GM10266 (cell line): ENCODE data around the gene SLC35G6.

Source experiments
- DNase-seq: peaks from one replicate; pipeline ENCODE4 v3.0.0; 2012; ENCODE audit errors: extremely low spot score
- TF ChIP-seq, protein P1 (sequence below): IDR thresholded peaks from 2 replicates; pipeline ENCODE4 v1.5.1; 2012; ENCODE audit warnings: mild to moderate bottlenecking, low read depth; ENCODE audit not compliant: control insufficient read depth, insufficient read depth; ENCODE audit errors: missing control alignments

The SLC35G6 gene

DNA sequence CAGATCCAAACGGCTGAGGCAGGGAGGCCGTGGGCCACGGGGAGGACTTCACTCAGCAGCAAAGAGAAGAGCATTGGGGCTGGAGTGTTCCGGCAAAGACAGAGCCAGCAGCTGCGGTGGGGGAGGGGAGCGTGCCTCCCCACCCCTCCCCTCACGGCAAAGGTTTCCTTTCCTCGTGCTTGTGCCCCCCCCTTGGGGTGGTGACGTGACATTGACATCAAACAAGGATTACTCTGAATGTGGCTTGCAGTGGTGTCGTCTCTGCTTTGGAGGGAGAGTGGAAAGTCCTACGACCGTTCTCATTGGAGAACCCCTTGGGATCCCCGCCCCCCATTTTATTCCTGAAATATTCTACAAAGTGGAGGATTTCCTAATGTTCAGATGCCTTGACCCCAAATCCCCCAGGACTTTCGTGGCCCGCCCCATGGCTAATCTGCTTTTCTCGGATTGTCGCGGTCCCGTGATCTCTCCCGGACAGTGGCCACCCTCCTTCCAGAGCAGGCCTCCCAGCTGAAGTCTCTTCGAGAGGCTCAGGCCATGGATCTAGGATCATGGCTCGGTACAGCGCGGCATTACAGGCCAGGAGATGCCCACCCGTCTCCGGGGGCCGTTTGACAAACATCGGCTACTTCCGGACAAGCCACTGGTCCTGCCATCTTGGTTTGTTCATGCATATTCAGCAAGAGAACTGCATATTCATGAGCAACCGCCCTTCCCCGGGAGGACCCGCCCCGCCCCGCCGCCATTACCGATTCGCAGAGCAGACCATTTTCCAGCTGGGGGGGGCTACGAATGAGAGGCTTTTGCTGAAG is 2.2 kb downstream of the SLC35G6 start:
- TF ChIP-seq, protein P1, sequence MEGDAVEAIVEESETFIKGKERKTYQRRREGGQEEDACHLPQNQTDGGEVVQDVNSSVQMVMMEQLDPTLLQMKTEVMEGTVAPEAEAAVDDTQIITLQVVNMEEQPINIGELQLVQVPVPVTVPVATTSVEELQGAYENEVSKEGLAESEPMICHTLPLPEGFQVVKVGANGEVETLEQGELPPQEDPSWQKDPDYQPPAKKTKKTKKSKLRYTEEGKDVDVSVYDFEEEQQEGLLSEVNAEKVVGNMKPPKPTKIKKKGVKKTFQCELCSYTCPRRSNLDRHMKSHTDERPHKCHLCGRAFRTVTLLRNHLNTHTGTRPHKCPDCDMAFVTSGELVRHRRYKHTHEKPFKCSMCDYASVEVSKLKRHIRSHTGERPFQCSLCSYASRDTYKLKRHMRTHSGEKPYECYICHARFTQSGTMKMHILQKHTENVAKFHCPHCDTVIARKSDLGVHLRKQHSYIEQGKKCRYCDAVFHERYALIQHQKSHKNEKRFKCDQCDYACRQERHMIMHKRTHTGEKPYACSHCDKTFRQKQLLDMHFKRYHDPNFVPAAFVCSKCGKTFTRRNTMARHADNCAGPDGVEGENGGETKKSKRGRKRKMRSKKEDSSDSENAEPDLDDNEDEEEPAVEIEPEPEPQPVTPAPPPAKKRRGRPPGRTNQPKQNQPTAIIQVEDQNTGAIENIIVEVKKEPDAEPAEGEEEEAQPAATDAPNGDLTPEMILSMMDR = peak; percentile 15
- DNase-seq = peak; percentile 93

DNA sequence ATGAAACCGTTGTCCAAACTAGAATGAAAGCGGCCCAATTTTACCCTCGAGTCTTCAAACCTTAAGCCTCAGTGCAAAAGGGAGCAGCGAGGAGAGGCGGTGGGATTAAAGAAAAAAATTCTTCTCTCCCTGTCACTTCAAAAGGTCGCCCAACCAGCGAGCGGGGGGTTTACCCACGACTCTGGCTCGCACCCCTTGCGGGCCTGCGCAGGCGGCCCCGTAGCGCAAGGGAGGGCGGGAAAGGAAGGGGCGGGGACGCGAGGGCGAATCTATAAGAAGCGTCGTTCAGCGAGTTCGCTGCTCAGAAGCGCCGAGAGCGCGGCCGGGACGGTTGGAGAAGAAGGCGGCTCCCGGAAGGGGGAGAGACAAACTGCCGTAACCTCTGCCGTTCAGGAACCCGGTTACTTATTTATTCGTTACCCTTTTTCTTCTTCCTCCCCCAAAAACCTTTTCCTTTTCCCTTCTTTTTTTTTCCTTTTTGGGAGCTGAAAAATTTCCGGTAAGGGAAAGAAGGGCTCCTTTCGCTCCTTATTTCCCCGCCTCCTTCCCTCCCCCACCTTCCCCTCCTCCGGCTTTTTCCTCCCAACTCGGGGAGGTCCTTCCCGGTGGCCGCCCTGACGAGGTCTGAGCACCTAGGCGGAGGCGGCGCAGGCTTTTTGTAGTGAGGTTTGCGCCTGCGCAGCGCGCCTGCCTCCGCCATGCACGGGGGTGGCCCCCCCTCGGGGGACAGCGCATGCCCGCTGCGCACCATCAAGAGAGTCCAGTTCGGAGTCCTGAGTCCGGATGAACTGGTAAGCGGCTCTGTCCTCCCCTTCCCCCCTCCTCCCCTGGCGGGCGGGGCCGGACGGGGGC is 3.0 kb downstream of the SLC35G6 start, which contains the start of gene POLR2A:
Gene POLR2A (plus strand): TSS at position 300 of the 852 bp plus-strand sequence.
- TF ChIP-seq, protein P1 = no peak
- DNase-seq = peak; percentile 97

DNA sequence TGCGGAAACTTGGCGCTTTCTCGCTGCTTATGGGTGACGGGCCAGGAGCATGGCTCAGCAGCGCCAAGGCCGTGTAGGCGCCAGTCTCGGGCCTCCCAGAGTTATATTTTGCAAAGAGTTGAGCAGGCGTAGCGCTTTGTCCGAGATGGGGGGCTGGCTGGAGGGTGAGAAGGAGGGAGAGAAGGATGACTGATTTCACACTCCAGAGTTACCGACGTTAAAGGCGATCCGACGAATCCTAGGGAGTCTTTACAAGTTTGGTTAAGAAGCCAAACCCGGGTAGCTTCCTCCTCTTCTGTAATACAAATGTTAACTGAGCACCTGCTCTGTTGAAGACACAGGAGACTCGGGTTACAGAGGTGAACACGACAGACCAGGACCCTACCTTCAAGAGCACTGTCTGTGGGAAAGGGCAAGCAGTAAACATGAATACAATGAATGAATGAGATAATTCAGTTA is 3.7 kb downstream of the SLC35G6 start:
- DNase-seq = no peak
- TF ChIP-seq, protein P1 = no peak

DNA sequence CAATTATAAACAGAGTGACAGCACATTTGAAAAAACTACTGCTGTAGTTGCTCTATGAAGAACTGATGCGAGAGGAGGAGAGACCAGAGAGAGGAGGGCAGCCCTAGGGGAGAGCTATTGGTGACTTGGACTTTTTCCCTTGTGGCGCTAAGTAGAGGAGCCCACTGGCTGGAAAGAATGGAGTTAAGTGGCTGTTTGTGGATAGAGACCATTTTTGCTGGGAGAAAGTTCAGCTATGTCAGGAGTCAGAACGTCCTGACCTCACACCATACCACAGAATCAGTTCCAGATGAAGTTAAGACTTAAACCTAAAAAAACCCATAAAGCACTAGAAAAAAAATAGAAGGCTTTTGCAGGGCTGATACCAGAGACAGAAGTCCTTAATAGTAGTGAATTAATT is 4.9 kb downstream of the SLC35G6 start:
- DNase-seq = no peak
- TF ChIP-seq, protein P1 = no peak

DNA sequence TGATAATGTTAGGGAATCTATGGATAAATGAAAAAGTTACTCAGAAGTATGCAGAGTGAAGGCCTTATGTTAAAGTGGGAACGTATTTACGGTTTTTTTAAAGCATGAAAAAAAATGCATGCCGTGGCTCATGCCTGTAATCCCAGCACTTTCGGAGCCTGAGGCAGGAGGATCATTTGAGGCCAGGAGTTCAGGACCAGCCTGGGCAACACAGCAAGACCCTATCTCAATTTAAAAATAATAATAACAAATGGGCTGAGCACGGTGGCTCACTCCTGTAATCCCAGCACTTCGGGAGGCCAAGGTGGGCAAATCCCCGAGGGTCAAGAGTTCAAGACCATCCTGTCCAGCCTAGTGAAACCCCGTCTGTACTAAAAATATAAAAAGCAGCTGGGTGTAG is 8.9 kb downstream of the SLC35G6 start:
- TF ChIP-seq, protein P1 = no peak
- DNase-seq = no peak

DNA sequence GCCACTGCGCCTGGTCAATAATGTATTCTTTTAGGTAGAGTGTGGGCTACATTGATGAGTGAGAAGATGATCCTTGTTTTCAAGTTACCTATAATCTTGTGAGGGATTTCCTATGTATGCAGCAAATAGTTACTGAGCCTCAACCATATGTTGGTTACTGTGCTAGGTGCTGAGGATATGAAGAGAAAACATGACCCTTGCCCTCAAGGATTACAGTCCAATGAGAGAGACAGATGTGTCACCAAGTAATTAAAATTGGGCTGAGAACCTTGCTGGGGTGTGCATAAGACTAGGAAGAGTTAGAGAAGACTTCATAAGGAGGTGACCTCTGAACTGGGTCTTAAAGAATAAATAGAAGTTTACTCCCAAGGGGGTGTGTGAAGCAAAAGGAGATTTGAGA is 10.3 kb downstream of the SLC35G6 start:
- TF ChIP-seq, protein P1 = no peak
- DNase-seq = no peak

DNA sequence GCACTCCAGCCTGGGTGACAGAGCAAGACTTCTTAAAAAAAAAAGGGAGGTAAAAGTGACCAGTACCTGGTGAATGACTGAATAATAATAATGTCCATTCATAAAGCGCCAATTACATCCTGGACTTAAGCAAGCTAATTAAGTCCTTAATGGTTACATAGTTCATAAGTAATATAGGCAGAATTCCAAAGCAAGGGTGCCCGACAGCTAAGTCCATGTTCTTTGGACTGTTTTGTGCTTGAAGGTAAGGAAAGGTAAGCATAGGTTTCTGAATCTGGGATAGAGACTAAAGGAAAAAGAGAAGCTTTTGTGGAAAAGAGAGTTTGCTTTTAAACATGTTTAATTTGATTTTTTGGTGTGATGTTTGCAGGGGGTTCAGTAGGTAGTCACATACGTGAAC is 12.7 kb downstream of the SLC35G6 start:
- TF ChIP-seq, protein P1 = no peak
- DNase-seq = no peak
